Upper lobe of left lung (tissue), 6 donors: Measurements from ENCODE around the gene NFKBIB. TPM values are rescaled to one million over a fixed set of nuclear protein-coding genes. Genes with fewer than 3 reads are reported as not detected.

ENCODE experiments used
- ATAC-seq, 2 donors: fragments of 200-7000 bp; cut with Tn5 transposase; one replicate each; pipeline ENCODE4 v1.9.1; 2022; ENCODE audit warnings: mild to moderate bottlenecking in 2 of 2, moderate library complexity in 2 of 2; ENCODE audit not compliant: low FRiP score in 2 of 2
- DNase-seq, 2 donors: peaks; one replicate each; pipeline ENCODE4 v3.0.0-alpha.2; 2019 to 2020
- H3K27ac ChIP-seq, 4 donors: fragments of 200-600 bp; sonication (generic); one replicate each; pipeline ENCODE4 v1.5.1; 2016 to 2019
- H3K27me3 ChIP-seq, 4 donors: fragments of 200-600 bp; sonication (generic); one replicate each; pipeline ENCODE4 v1.5.1; 2017 to 2019
- H3K36me3 ChIP-seq, 4 donors: fragments of 200-600 bp; sonication (generic); one replicate each; pipeline ENCODE4 v1.5.1; 2016 to 2019
- H3K4me1 ChIP-seq, 4 donors: fragments of 200-600 bp; sonication (generic); one replicate each; pipeline ENCODE4 v1.5.1; 2018 to 2019
- H3K4me3 ChIP-seq, 4 donors: fragments of 200-600 bp; sonication (generic); one replicate each; pipeline ENCODE4 v1.5.1; 2017 to 2019; ENCODE audit warnings: mild to moderate bottlenecking in 2 of 4, moderate library complexity in 1 of 4
- H3K9me3 ChIP-seq, 4 donors: fragments of 200-600 bp; sonication (generic); one replicate each; pipeline ENCODE4 v1.5.1; 2018 to 2019
- EP300 ChIP-seq, 4 donors: sonication (generic); formaldehyde crosslinking; IDR thresholded peaks; one replicate each; pipeline ENCODE4 v1.5.1; 2017; ENCODE audit warnings: antibody characterized with exemption in 4 of 4, control low read depth in 2 of 4
- POLR2A ChIP-seq, 4 donors: fragments of 450-650 bp; IDR thresholded peaks; one replicate each; pipeline ENCODE4 v1.5.1; 2016 to 2017; ENCODE audit warnings: antibody characterized with exemption in 4 of 4, mild to moderate bottlenecking in 2 of 4
- POLR2AphosphoS5 ChIP-seq, 2 donors: sonication (generic); formaldehyde crosslinking; IDR thresholded peaks; one replicate each; pipeline ENCODE4 v1.5.1; 2017; ENCODE audit warnings: antibody characterized with exemption in 2 of 2
- WGBS, 2 donors: methylation state at CpG; one replicate each; pipeline ENCODE4 v1.1.5; 2017 to 2018; 5-methylcytosine and 5-hydroxymethylcytosine counted together
- total RNA-seq, 6 donors: library from RNA; depleted of rRNA in 4 of 6; stranded (reverse); fragments of >200 nt in 4 of 6; gene quantifications; one replicate each; pipeline versions ENCODE4 v1.1.0 to v1.2.1, GENCODE V29; 2016 to 2021
- TF ChIP-seq, protein P1 (sequence below), 6 experiments: fragments of 450-650 bp in 4 of 6; fragments of 200-600 bp in 2 of 6; sonication (generic) in 2 of 6; IDR thresholded peaks; one replicate each; pipeline ENCODE4 v1.5.1; 2016 to 2019; ENCODE audit warnings: antibody characterized with exemption in 6 of 6
- donor health status: DM: no; HTN: no; CAD: no; lungs with moderate emphysema.
- donor health status: DM: no; HTN: yes; CAD: no; lungs with severe emphysema.

The NFKBIB gene
- total RNA-seq, 6 donors from 2014 or later, result 22.8 to 38.4 (median 31.6) TPM

GRCh38 chr19:38917921-38918491, 18.2 kb downstream of the NFKBIB start:
- TF ChIP-seq, protein P1, sequence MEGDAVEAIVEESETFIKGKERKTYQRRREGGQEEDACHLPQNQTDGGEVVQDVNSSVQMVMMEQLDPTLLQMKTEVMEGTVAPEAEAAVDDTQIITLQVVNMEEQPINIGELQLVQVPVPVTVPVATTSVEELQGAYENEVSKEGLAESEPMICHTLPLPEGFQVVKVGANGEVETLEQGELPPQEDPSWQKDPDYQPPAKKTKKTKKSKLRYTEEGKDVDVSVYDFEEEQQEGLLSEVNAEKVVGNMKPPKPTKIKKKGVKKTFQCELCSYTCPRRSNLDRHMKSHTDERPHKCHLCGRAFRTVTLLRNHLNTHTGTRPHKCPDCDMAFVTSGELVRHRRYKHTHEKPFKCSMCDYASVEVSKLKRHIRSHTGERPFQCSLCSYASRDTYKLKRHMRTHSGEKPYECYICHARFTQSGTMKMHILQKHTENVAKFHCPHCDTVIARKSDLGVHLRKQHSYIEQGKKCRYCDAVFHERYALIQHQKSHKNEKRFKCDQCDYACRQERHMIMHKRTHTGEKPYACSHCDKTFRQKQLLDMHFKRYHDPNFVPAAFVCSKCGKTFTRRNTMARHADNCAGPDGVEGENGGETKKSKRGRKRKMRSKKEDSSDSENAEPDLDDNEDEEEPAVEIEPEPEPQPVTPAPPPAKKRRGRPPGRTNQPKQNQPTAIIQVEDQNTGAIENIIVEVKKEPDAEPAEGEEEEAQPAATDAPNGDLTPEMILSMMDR (IDR thresholded peaks at IDR 0.05), result no peak
- no peak for TF ChIP-seq POLR2A (IDR thresholded peaks at IDR 0.05)
- TF ChIP-seq EP300 (IDR thresholded peaks at IDR 0.05), result no peak
- no peak for TF ChIP-seq POLR2AphosphoS5 (IDR thresholded peaks at IDR 0.05)
- DNase-seq (no peak), ATAC-seq (no peak)
- H3K9me3 ChIP-seq, result no peaks in the 10 kb centered on the region
- no peak overlapping the region for H3K27ac ChIP-seq
- no peak overlapping the region for H3K4me3 ChIP-seq
- 84 to 85% methylated on average over 6 to 12 of the region's 13 CpGs for WGBS, 2 donors
- peaks cover 0 to 16% (median 5%) of the 10 kb centered on the region in 4 donors for H3K36me3 ChIP-seq
- no peaks in the 10 kb centered on the region for H3K4me1 ChIP-seq
- H3K27me3 ChIP-seq, result no peaks in the 10 kb centered on the region

DNA sequence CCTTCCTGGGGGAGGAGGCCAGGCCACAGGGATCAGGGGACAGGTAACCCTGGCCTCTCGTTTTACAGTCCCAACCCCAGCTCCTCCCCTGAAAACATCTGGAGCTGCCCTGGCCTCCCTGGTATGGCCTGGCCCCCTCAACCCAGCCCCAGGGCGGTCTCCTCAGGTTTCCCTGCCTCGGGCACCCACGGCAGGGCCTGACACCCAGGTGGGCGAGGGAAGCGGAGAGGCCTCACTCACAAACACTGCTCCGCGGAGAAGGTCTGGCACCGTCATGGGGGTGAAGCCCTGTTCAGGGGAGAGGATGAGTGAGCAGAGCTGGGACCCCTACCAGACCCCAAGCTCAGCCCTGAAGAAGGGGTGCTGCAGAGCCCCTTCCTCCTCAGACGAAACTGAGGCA, 18.8 kb downstream of the NFKBIB start:
- 93 to 98% methylated on average over 7 to 9 of the region's 10 CpGs for WGBS, 2 donors
- H3K27me3 ChIP-seq, result no peaks in the 10 kb centered on the region
- H3K27ac ChIP-seq, result no peak overlapping the region
- H3K9me3 ChIP-seq, result no peaks in the 10 kb centered on the region
- H3K36me3 ChIP-seq, result peaks cover 0 to 16% (median 5%) of the 10 kb centered on the region in 4 donors
- H3K4me1 ChIP-seq, result no peaks in the 10 kb centered on the region
- no peak overlapping the region for H3K4me3 ChIP-seq
- TF ChIP-seq, protein P1 (IDR thresholded peaks at IDR 0.05), result no peak
- TF ChIP-seq POLR2AphosphoS5 (IDR thresholded peaks at IDR 0.05) (no peak), POLR2A (IDR thresholded peaks at IDR 0.05) (no peak), EP300 (IDR thresholded peaks at IDR 0.05) (no peak)
- ATAC-seq (no peak), DNase-seq (no peak)

DNA sequence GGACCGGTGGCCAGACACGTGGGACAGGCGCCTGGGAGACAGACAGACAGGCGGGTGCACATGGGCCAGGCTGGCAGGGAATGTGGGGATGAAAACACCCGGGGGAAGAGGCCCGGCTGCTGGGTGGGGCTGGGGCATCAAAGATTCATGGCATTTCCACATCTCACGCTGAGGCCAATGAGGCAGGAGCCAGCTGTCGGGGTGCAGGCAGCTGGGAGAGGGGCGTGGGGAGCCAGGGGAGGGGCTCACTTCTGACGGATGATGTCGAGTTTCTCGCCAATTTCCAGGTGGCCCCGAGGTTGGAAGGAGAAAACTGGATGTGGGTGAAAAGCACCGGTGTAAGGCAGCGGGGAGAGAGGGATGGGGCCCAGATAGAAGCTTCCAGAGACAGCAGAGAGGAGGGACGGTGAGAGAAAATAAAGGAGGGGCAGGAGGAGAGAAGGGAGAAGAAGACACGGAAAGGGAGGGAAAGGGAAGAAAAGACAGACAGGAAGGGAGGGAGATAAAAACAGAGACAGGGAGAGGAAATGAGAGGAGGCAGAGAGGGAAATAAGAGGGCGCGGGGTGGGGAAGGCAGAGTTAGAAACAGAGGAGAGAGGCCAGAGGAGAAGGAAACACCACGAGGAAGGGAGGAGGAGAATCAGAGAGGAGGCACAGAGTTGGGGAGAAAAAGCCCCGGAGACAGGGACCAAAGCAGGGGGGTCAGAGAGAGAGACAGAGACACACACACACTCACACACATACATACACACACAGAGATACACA, 20.2 kb downstream of the NFKBIB start:
- TF ChIP-seq EP300 (IDR thresholded peaks at IDR 0.05), result no peak
- TF ChIP-seq POLR2A (IDR thresholded peaks at IDR 0.05), result no peak
- no peak for TF ChIP-seq POLR2AphosphoS5 (IDR thresholded peaks at IDR 0.05)
- TF ChIP-seq, protein P1 (IDR thresholded peaks at IDR 0.05), result no peak
- Histone ChIP-seq H3K27ac (no peak overlapping the region), H3K4me1 (no peaks in the 10 kb centered on the region), H3K4me3 (no peak overlapping the region), H3K9me3 (no peaks in the 10 kb centered on the region), H3K36me3 (peaks cover 3 to 28% (median 16%) of the 10 kb centered on the region in 4 donors), H3K27me3 (no peaks in the 10 kb centered on the region)
- WGBS, 2 donors, result 71 to 75% methylated on average over 20 to 21 of the region's 21 CpGs
- DNase-seq (no peak), ATAC-seq (no peak)

DNA sequence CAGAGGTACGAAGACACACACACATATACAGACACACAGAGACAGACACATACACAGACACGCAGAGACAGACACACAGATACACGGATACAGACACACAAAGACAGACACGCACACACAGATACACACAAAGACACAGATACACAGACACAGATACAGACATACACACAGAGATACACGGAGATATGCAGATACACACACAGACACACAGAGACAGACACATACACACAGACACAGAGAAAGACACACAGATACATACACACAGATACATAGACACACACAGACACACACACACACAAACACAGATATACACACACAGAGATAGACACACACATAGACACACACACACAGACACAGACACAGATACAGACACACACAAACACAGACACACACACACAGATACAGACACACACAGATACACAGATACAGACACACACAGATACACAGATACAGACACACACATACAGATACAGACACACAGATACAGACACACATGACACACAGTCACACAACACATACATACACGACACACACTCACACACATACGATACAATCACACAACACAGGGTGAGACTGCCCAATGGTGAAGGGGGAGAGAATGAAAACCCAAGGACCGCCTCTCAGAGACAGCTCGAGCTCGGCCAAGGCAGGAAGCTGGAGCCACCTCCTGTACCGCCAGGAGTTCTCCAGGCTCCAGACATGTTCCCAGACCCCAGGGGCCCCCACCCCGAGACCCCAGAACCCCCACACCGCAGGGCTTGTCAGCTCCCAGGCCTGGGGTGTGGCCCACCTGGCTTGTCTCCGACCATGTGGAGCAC, 21.0 kb downstream of the NFKBIB start:
- TF ChIP-seq, protein P1 (IDR thresholded peaks at IDR 0.05), result no peak
- TF ChIP-seq EP300 (IDR thresholded peaks at IDR 0.05) (no peak), POLR2A (IDR thresholded peaks at IDR 0.05) (no peak), POLR2AphosphoS5 (IDR thresholded peaks at IDR 0.05) (no peak)
- ATAC-seq (no peak), DNase-seq (no peak)
- Histone ChIP-seq H3K27ac (no peak overlapping the region), H3K9me3 (no peaks in the 10 kb centered on the region), H3K36me3 (peaks cover 3 to 35% (median 20%) of the 10 kb centered on the region in 4 donors), H3K4me1 (no peaks in the 10 kb centered on the region), H3K4me3 (no peak overlapping the region), H3K27me3 (no peaks in the 10 kb centered on the region)
- WGBS, 2 donors, result 77 to 79% methylated on average over 11 to 14 of the region's 14 CpGs
